HG03520 (cell line): ENCODE measurements around the gene LTK.

ENCODE experiments used
- ATAC-seq: cut with Tn5 transposase; IDR thresholded peaks from one replicate; pipeline ENCODE4 v1.9.1; 2021; ENCODE audit warnings: mild to moderate bottlenecking, moderate library complexity; ENCODE audit not compliant: unreplicated experiment

Gene LTK

DNA sequence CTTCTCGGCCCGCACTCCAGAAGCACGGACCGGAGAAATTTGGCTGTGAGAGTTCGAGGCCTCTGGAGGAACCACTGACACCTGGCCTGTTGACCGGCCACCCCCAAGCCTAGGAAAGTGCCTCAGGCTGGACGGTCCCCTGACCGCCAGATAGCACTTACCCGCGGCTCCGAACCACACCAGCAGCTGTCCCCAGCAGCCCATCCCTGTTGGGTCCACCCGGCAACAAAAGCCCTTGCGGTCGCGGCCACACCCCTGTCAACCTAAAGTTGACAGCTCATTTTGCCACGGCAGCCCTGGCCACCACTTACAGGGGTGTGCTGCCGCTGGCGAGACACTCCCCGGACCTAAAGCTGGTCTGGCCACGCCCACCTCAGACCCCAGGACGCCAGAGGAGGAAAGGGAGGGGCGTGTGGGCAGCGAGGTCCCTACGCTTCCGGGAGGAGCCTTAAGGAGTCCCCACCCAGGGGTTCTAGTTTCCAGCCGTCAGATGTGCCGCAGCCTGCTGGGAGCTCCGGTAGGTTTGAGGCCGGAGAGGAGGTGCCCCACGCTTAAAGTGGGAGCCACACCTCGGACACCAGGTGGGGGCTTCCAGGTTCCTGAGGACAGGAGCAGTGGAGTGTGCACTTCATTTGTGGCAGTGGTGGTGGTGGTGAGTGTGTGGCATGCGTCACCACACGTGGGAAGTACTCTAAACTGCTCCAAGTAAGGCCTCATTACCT lies at the start of gene LTK:
Gene LTK, minus strand, starts transcription at position 322 of the 722 bp plus-strand sequence. Its CDS starts 118 bp downstream, at position 204.
- ATAC-seq = no peak

GRCh38 chr15:41562784-41563198 lies 49.2 kb upstream of the LTK start:
- no peak for ATAC-seq

DNA sequence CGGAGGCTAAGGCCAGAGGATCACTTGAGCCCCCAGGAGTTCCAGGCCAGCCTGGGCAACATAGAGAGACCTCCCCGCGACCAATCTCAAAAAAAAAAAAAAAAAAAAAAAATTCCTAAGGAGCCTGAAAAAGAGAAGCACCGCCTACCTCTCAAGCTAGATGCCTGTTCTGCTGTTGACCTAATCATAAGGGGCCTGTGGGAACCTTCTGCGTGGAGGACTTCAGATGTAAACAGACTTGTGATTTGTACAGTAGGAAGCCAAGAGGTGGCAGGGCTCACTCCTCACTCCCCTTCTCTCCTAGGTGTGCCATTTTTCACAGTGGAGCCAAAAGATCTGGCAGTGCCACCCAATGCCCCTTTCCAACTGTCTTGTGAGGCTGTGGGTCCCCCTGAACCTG lies 48.6 kb upstream of the LTK start:
- ATAC-seq = no peak

DNA sequence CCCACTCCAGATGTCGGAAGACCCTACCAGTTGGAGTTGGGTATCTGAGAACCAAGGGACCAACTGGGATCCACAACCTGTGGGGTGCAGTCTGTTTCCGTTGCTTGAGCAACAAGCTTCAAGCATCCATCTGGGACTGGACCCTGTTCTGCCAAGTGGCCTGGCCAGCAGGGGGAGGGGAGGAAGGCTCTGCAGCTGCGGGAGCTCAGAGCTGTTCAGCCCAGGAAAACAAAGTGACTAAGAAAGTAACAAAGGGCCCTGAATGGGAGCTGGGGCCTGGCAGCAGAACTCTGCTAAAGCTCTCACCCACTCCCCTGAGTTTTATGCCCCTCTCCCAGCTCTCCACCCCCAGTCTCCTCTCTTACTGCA lies 48.1 kb upstream of the LTK start:
- ATAC-seq = no peak

- ATAC-seq = no peak
Observed at GRCh38 chr15:41561104-41561776, 47.6 kb upstream of the LTK start.

GRCh38 chr15:41560572-41560874 lies 46.9 kb upstream of the LTK start:
- no peak for ATAC-seq

DNA sequence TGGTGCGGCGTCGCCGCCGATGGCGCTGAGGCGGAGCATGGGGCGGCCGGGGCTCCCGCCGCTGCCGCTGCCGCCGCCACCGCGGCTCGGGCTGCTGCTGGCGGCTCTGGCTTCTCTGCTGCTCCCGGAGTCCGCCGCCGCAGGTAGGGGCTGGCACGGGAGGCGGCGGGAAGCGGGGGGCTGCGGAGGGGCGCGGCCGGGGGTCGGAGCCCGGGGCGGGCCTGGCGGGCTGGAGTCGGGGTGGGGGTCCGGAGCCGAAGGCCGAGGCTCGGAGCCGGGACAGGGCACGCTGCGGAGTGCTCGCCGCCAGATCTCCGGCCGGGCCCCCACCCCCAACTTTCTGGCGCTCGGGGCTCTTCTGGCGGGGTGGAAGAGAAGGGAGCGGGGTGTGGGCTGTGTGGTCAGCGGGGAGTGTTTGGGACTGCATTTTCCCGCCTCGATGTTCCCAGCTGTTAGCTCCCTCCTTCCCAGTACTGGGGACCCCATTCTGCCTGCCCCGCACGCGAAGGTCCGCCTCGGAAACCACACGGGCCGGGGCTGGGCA lies 45.7 kb upstream of the LTK start:
- ATAC-seq = no peak

GRCh38 chr15:41558400-41559238 lies 45.0 kb upstream of the LTK start, which contains the start of gene TYRO3:
Gene TYRO3 (plus strand): TSS chr15:41559212. CDS start chr15:41559258, 46 bp downstream.
- ATAC-seq = no peak

DNA sequence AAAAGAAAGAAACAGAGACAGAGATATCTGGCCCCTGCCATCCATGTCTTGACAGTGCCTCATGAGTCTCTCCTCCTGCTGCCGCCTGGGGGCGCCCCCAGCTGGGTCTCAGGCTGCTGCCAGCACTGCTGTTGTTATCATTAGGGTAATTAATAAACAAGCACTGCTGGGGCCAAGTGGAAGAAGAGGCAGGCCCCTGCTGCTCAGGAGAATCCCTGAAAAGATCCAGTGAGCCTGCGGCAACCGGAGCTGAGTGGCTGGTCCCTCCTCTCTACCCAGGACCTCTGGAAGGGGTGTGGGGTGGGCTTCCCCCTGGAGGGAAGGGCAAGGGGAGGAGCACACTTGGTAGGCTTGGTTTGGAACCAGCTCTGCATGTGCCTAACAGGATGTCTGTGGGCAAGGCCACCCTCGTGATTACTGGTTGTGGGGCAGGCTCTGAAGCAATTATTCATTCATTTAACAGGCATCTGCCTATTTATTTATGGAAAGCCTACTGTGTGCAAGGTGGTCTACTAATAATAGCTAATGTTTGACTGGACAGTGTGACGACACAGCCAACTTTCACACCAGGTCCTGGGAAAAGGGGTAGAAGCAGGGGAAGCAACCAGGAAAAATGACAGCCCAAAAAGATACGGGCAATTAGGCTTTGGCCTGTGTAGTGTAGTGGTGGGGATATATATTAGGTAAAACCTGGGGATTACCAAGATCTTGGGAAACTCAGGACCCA lies 44.2 kb upstream of the LTK start:
- peak; percentile 57 for ATAC-seq

GRCh38 chr15:41556677-41557076 lies 43.0 kb upstream of the LTK start:
- no peak for ATAC-seq

DNA sequence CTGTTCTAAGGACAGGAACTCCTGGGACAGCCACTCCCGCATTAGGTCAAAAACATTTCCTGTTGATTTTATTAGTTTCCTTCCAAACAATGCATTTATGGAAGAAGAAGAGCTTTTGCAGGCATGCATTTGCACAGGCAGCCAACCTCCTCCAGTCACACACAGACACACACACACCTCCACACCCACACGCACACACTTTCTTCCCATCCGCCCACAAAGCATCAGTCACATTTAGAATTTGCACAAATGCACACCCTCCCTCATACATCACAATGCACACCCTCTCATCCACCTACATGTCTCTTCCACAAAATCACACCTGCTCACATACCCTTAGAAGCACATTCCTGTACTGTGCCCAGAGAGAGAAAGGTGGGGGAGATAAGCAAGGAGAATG lies 41.3 kb upstream of the LTK start:
- no peak for ATAC-seq

DNA sequence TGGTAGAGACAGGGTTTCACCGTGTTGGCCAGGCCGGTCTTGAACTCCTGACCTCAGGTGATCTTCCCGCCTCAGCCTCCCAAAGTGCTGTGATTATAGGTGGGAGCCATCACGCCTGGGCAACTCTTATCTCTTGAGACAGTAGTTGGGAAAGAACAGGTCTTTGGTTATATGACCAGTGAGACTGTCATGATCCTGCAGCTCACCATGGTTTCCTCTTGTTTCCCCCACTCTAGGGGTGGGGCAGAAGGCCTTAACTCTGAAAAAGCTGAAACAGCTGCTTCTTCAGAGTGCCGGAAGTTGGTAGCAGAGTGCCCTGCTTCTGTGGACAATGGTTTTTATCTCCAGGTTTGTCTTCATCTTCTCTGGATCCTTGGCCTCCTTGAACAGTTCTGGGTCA lies 40.7 kb upstream of the LTK start:
- ATAC-seq = no peak

GRCh38 chr15:41553731-41554130 lies 40.1 kb upstream of the LTK start:
- ATAC-seq = no peak

DNA sequence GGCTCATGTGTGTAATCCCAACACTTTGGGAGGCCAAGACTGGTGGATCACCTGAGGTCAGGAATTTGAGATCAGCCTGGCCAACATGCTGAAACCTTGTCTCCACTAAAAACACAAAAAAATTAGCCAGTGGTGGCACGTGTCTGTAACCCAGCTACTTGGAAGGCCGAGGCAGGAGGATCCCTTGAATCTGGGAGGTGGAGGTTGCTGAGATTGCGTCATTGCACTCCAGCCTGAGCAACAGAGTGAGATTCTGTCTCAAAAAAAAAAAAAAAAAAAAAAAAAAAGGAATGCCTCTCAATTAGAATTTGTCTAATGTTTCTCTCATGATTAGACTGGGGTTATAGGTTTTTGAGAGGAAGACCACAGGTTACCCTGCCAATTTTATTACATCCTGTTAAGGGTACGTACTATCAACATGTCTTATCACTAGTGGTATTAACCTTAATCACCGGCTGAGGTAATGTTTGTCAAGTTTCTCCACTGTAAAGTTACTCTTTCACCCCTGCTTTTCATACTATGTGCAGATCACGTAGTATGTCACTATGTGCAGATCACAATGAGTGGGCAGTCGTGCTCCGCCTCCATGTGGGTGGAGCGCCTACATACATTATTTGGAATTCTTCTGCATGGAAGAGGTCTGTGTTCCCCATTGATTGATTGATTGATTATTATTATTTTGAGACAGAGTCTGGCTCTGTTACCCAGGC lies 36.6 kb upstream of the LTK start:
- no peak for ATAC-seq

DNA sequence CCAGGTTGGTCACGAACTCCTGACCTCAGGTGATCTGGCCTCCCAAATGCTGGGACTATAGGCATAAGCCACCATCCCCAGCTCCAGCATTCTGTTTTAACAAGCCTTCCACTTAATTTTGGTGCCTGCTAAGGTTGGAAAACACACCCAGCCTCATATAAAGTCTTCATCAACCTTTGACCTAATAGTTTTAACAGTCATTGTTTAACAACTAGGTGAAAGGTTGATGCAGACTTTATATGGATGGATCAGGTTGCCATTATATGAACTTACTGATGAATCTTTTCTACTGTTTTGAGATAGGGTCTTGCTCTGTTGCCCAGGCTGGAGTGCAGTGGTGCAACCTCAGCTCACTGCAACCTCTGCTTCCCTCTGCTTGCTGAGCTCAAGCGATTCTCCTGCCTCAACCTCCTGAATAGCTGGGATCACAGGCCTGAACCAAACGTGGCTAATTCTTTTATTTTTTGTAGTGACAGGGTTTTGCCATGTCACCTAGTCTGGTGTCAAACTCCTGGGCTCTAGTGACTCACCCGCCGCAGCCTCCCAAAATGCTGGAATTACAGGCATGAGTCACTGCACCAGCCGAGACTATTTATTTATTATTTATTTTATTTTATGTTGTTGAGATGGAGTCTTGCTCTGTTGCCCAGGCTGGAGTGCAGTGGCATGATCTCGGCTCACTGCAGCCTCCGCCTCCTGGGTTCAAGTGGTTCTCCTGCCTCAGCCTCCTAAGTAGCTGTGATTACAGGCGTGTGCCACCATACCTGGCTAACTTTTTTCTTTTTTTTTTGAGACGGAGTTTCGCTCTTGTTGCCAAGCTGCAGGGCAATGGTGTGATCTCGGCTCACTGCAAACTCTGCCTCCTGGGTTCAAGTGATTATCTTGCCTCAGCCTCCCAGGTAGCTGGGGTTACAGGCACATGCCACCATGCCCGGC lies 33.5 kb upstream of the LTK start:
- no peak for ATAC-seq

DNA sequence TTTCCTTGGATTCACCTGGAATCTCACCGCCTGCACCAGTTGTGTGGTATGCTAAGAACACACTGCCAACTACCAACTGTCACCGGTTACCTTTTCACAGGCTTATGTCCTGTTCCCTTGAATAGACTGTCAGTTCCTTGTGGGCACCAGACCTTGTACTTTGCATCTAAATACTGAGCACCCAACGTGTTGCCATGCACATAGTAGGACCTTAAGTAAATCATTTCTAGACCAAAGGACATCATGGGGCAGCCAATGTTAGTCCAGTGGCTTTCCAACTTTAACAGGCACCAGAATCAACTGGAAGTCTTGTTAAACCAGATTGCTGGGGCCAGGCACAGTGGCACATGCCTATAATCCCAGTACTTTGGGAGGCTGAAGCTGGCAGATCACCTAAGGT lies 31.6 kb upstream of the LTK start:
- ATAC-seq = no peak

- ATAC-seq = no peak
Observed at GRCh38 chr15:41544650-41545015, 31.0 kb upstream of the LTK start.

GRCh38 chr15:41543521-41543870 lies 29.9 kb upstream of the LTK start:
- no peak for ATAC-seq

DNA sequence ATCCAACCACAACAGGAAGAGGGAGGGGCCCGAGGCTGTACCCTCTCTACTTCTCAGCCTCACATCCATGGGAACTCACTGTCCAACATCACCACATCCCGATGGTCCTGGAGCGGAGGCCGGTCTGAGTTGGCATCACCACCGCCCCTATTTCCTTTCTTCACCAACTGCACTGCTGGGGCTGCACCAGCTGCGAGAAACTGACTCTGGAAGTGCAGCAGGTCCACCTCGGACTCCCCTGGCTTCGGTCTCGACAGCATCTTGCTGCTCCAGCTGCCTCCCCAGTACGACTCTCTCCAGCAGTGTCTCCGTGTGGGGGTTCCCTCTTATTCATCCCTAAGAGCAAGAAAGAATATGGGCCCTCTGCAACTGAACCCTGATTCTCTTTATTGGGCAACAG lies 23.2 kb upstream of the LTK start:
- ATAC-seq = no peak
